ENCODE measurements around the gene LAMB1.
A peak's percentile ranks its signal among the peaks of the same experiment; 100 is the strongest.

Gene LAMB1

DNA sequence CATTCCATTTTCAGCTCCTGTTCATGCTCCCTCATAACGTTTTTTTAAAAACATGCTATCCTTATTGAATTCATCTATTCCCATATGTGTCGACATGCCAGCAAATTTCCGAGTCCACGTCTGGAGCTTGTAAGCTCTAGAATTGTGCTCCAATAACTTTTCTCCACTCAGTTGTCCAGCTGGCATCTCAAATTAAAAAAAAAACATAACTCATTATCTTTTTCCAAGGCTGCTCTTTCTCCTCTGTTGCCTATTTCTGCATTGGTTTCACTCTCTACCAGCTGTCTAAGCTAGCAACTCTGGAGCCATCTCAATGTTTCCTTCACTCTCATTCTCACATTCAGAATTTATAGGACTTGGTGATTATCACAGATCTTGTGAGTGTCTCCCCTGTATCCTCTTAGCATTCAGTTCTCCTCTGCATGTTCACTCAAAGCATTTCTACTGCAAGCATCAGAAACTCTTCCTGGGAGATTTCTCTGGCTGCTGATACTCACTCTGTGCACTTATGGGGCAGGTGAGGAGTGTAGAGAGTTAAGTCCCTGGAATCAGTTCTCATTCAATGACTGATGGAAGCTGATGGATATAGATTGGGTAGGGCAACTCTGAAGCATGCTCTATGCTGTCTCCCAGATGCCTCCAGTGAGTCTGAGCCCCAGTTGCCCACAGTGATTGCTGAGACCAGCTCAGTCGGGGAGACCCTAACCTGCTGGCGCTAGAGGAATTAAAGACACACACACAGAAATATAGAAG is 118.7 kb downstream of the LAMB1 start:
- no peaks in the 10 kb centered on the region for H3K9me3 ChIP-seq (ENCODE audit: insufficient read depth, low read length)

GRCh38 chr7:107882766-107883165 is 120.2 kb downstream of the LAMB1 start:
- H3K27ac ChIP-seq (ENCODE audit: low read length), result no peak overlapping the region
- H2AFZ ChIP-seq (ENCODE audit: low read depth, low read length), result no peak overlapping the region
- no peaks in the 10 kb centered on the region for H3K79me2 ChIP-seq (ENCODE audit: low read length)
- H3K27me3 ChIP-seq (ENCODE audit: low read depth, low read length), result peaks cover 30% of the 10 kb centered on the region
- no peaks in the 10 kb centered on the region for H3K4me1 ChIP-seq (ENCODE audit: low read length)
- H3K9me3 ChIP-seq (ENCODE audit: insufficient read depth, low read length), result no peaks in the 10 kb centered on the region
- H3K36me3 ChIP-seq (replicated peaks; ENCODE audit: low read depth, low read length), result no peaks in the 10 kb centered on the region
- H3K4me3 ChIP-seq (ENCODE audit: low read length), result no peak overlapping the region
- no peak overlapping the region for H3K4me2 ChIP-seq (ENCODE audit: low read length)
- no peaks in the 10 kb centered on the region for H4K20me1 ChIP-seq (ENCODE audit: insufficient read depth, low read length)
- TF ChIP-seq CTCF (IDR thresholded peaks at IDR 0.05; ENCODE audit: low read depth, low read length) (no peak), EZH2phosphoT487 (IDR thresholded peaks at IDR 0.05; ENCODE audit: low read depth) (no peak)
- H3K9ac ChIP-seq (ENCODE audit: low read length), result no peak overlapping the region

More for the DNA sequence above, 118.7 kb downstream of the LAMB1 start:
- H3K27ac ChIP-seq (ENCODE audit: low read length), result no peak overlapping the region
- H3K4me1 ChIP-seq (ENCODE audit: low read length), result no peaks in the 10 kb centered on the region
- no peak overlapping the region for H2AFZ ChIP-seq (ENCODE audit: low read depth, low read length)
- H3K27me3 ChIP-seq (ENCODE audit: low read depth, low read length), result peaks cover 26% of the 10 kb centered on the region
- no peak overlapping the region for H3K4me3 ChIP-seq (ENCODE audit: low read length)
- no peaks in the 10 kb centered on the region for H4K20me1 ChIP-seq (ENCODE audit: insufficient read depth, low read length)
- H3K9ac ChIP-seq (ENCODE audit: low read length), result no peak overlapping the region
- no peaks in the 10 kb centered on the region for H3K79me2 ChIP-seq (ENCODE audit: low read length)
- no peaks in the 10 kb centered on the region for H3K36me3 ChIP-seq (replicated peaks; ENCODE audit: low read depth, low read length)
- TF ChIP-seq EZH2phosphoT487 (IDR thresholded peaks at IDR 0.05; ENCODE audit: low read depth), result no peak
- no peak for TF ChIP-seq CTCF (IDR thresholded peaks at IDR 0.05; ENCODE audit: low read depth, low read length)
- H3K4me2 ChIP-seq (ENCODE audit: low read length), result no peak overlapping the region

DNA sequence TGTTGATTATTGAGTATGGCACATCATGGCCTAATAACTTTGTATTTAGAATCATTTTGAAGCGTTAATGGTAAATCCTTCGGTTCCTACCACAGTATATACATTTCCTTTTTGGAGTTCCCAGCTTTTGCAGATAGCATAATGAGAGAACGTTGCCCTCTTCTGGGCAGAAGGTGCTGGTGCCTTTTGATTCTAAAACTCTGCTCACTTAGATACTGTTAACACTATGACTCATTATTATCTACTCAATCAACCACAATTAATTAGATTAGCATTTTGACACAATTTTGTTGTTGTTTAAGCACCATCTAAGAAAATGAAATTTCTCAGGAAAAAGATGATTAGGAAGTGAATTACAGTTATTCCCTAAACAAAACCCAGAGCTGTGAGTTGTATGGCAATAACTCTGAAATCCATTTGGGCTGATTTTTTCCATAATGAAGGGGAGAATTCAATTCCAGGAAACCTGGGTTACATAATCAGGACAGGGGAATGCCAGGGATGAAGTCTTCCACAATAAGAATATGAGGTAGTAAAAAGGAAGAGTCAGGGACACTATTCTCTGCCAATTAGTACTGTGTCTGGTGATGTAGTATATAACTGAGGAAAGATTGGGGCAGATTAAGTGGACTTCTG is 123.4 kb downstream of the LAMB1 start:
- no peak overlapping the region for H2AFZ ChIP-seq (ENCODE audit: low read depth, low read length)

More for the DNA sequence above, 123.4 kb downstream of the LAMB1 start:
- H3K4me3 ChIP-seq (ENCODE audit: low read length), result peak overlapping the region; percentile 41
- TF ChIP-seq CTCF (IDR thresholded peaks at IDR 0.05; ENCODE audit: low read depth, low read length) (peak; percentile 86), EZH2phosphoT487 (IDR thresholded peaks at IDR 0.05; ENCODE audit: low read depth) (no peak)
- no peak overlapping the region for H3K27ac ChIP-seq (ENCODE audit: low read length)
- H4K20me1 ChIP-seq (ENCODE audit: insufficient read depth, low read length), result no peaks in the 10 kb centered on the region
- no peaks in the 10 kb centered on the region for H3K36me3 ChIP-seq (replicated peaks; ENCODE audit: low read depth, low read length)
- no peaks in the 10 kb centered on the region for H3K9me3 ChIP-seq (ENCODE audit: insufficient read depth, low read length)
- peak overlapping the region; percentile 56 for H3K4me2 ChIP-seq (ENCODE audit: low read length)
- no peak overlapping the region for H3K9ac ChIP-seq (ENCODE audit: low read length)
- H3K4me1 ChIP-seq (ENCODE audit: low read length), result peaks cover 7% of the 10 kb centered on the region
- peaks cover 35% of the 10 kb centered on the region for H3K27me3 ChIP-seq (ENCODE audit: low read depth, low read length)
- H3K79me2 ChIP-seq (ENCODE audit: low read length), result no peaks in the 10 kb centered on the region

Measured in OCI-LY3 (cell line).